H1 (cell line): ENCODE measurements around the gene ZNF681. TPM values are rescaled to one million over a fixed set of nuclear protein-coding genes. Genes with fewer than 3 reads are reported as not detected.

Source experiments
- CTCF ChIA-PET: fragments of 300-600 bp; sonication (Branson Sonifier 250); formaldehyde crosslinking; loops from one replicate; lab custom pipeline; 2021; ENCODE audit not compliant: partially characterized antibody; lab: Charles Lee
- POLR2A ChIA-PET: fragments of 300-600 bp; sonication (Branson Sonifier 250); formaldehyde crosslinking; loops from one replicate; lab custom pipeline; 2021; ENCODE audit warnings: inconsistent platforms; ENCODE audit not compliant: partially characterized antibody; lab: Charles Lee
- DNase-seq, 2 experiments: peaks; one replicate each; pipeline versions ENCODE4 v3.0.0 to v3.0.0-alpha.2; 2010 to 2022; ENCODE audit warnings: low spot score in 2 of 2, low read depth in 1 of 2, mixed read lengths in 1 of 2
- FAIRE-seq: peaks from 2 replicates; lab custom pipeline; 2011; peaks lifted over from hg19 to GRCh38; lab: Jason Lieb, UNC
- H2AFZ ChIP-seq: 2 replicates; pipeline ENCODE4 v1.8.1; 2012; ENCODE audit warnings: low read length, inconsistent platforms
- H2AK5ac ChIP-seq: 2 replicates; pipeline ENCODE4 v1.6.1; 2013; ENCODE audit warnings: low read depth, low read length
- H2BK120ac ChIP-seq: replicated peaks from 2 replicates; pipeline ENCODE3; 2013; ENCODE audit warnings: low read depth, low read length, inconsistent platforms
- H2BK12ac ChIP-seq: 2 replicates; pipeline ENCODE4 v1.6.1; 2013; ENCODE audit warnings: low read depth, low read length
- H2BK15ac ChIP-seq: 2 replicates; pipeline ENCODE4 v1.6.1; 2013; ENCODE audit warnings: low read length
- H2BK20ac ChIP-seq: 2 replicates; pipeline ENCODE4 v1.6.1; 2013; ENCODE audit warnings: low read length
- H2BK5ac ChIP-seq: 2 replicates; pipeline ENCODE4 v1.6.1; 2013; ENCODE audit warnings: low read depth, low read length
- H3K14ac ChIP-seq: 2 replicates; pipeline ENCODE4 v1.6.1; 2013; ENCODE audit warnings: inconsistent platforms; ENCODE audit not compliant: insufficient read length
- H3K18ac ChIP-seq: 2 replicates; pipeline ENCODE4 v1.6.1; 2013; ENCODE audit warnings: low read length; ENCODE audit errors: extremely low read depth
- H3K23ac ChIP-seq: 2 replicates; pipeline ENCODE4 v1.6.1; 2013; ENCODE audit warnings: inconsistent platforms; ENCODE audit not compliant: insufficient read length
- H3K23me2 ChIP-seq: 2 replicates; pipeline ENCODE4 v1.6.1; 2013; ENCODE audit warnings: low read depth, low read length
- H3K27ac ChIP-seq: 2 replicates; pipeline ENCODE4 v1.6.1; 2011; ENCODE audit warnings: low read depth, low read length, inconsistent platforms
- H3K27me3 ChIP-seq, 4 experiments: replicated peaks in 1 of 4; 1 replicate in 1 of 4; 2 replicates in 3 of 4; pipeline versions ENCODE4 v1.6.1 to v1.8.1; 2011 to 2013; ENCODE audit warnings: low read length in 3 of 4, mild to moderate bottlenecking in 3 of 4, inconsistent platforms in 2 of 4, mixed read lengths in 2 of 4, moderate library complexity in 1 of 4; ENCODE audit not compliant: control insufficient read depth in 3 of 4, insufficient read depth in 3 of 4; ENCODE audit errors: extremely low read depth in 1 of 4
- H3K36me3 ChIP-seq, 4 experiments: 2 replicates each; pipeline versions ENCODE4 v1.6.1 to v1.8.1; 2011 to 2013; ENCODE audit warnings: mild to moderate bottlenecking in 4 of 4, low read length in 3 of 4, moderate library complexity in 2 of 4, control low read depth in 1 of 4, inconsistent platforms in 1 of 4; ENCODE audit not compliant: insufficient read depth in 4 of 4, control insufficient read depth in 2 of 4
- H3K4ac ChIP-seq: replicated peaks from 2 replicates; pipeline ENCODE3; 2013; ENCODE audit warnings: low read length, low read depth, mixed read lengths, inconsistent platforms; ENCODE audit not compliant: insufficient read length
- H3K4me1 ChIP-seq, 4 experiments: replicated peaks in 1 of 4; 1 replicate in 1 of 4; 2 replicates in 3 of 4; pipeline versions ENCODE4 v1.6.1 to v1.8.1; 2011 to 2013; ENCODE audit warnings: low read length in 3 of 4, inconsistent platforms in 2 of 4, mixed read lengths in 1 of 4; ENCODE audit not compliant: insufficient read depth in 4 of 4, control insufficient read depth in 3 of 4
- H3K4me2 ChIP-seq, 2 experiments: 2 replicates each; pipeline versions ENCODE4 v1.6.1 to v1.8.1; 2011 to 2013; ENCODE audit warnings: low read depth in 2 of 2, low read length in 2 of 2, control low read depth in 1 of 2, inconsistent platforms in 1 of 2, mild to moderate bottlenecking in 1 of 2; ENCODE audit not compliant: insufficient read depth in 1 of 2
- H3K4me3 ChIP-seq, 4 experiments: fragments of 200-600, 300-600 bp in 1 of 4; sonication (generic), shearing (Covaris generic), sonication (Bioruptor Twin) in 1 of 4; 2 replicates each; pipeline versions ENCODE4 v1.5.1 to v1.8.1; 2011 to 2016; ENCODE audit warnings: low read length in 4 of 4, low read depth in 3 of 4, control low read depth in 2 of 4, inconsistent platforms in 2 of 4, mild to moderate bottlenecking in 2 of 4, mixed read lengths in 1 of 4, moderate library complexity in 1 of 4; ENCODE audit not compliant: insufficient read depth in 2 of 4; ENCODE audit errors: extremely low read depth in 1 of 4
- H3K56ac ChIP-seq: replicated peaks from 2 replicates; pipeline ENCODE3; 2013; ENCODE audit warnings: low read depth, mild to moderate bottlenecking, mixed read lengths, low read length, inconsistent platforms; ENCODE audit not compliant: insufficient read length
- H3K79me1 ChIP-seq: 2 replicates; pipeline ENCODE4 v1.6.1; 2013; ENCODE audit warnings: low read depth, low read length, control low read depth
- H3K79me2 ChIP-seq, 2 experiments: 2 replicates each; pipeline versions ENCODE4 v1.6.1 to v1.8.1; 2012 to 2013; ENCODE audit warnings: low read length in 2 of 2, mild to moderate bottlenecking in 2 of 2, inconsistent platforms in 1 of 2; ENCODE audit not compliant: insufficient read depth in 2 of 2, control insufficient read depth in 1 of 2
- H3K9ac ChIP-seq, 4 experiments: replicated peaks in 1 of 4; 1 replicate in 1 of 4; 2 replicates in 3 of 4; pipeline versions ENCODE4 v1.6.1 to v1.8.1; 2011 to 2013; ENCODE audit warnings: low read depth in 3 of 4, low read length in 3 of 4, control low read depth in 2 of 4, mild to moderate bottlenecking in 2 of 4, moderate library complexity in 2 of 4, inconsistent platforms in 1 of 4; ENCODE audit errors: extremely low read depth in 1 of 4
- H3K9me3 ChIP-seq, 2 experiments: 2 replicates each; pipeline versions ENCODE4 v1.6.1 to v1.8.1; 2012 to 2013; ENCODE audit warnings: mild to moderate bottlenecking in 2 of 2, moderate library complexity in 2 of 2, control low read depth in 1 of 2, inconsistent platforms in 1 of 2, low read depth in 1 of 2, low read length in 1 of 2, mixed read lengths in 1 of 2; ENCODE audit not compliant: insufficient read depth in 2 of 2
- H4K20me1 ChIP-seq, 2 experiments: replicated peaks in 1 of 2; 2 replicates each; pipeline versions ENCODE3 to v1.8.1; 2011 to 2013; ENCODE audit warnings: inconsistent platforms in 2 of 2, low read length in 2 of 2, mild to moderate bottlenecking in 1 of 2; ENCODE audit not compliant: insufficient read depth in 2 of 2, control insufficient read depth in 1 of 2
- H4K5ac ChIP-seq: 2 replicates; pipeline ENCODE4 v1.6.1; 2013; ENCODE audit warnings: low read length, low read depth, mixed read lengths, inconsistent platforms; ENCODE audit not compliant: insufficient read length
- H4K8ac ChIP-seq: 2 replicates; pipeline ENCODE4 v1.8.0; 2013; ENCODE audit warnings: mild to moderate bottlenecking, moderate library complexity, low read length, inconsistent platforms; ENCODE audit not compliant: insufficient read depth; ENCODE audit errors: extremely low read depth
- H4K91ac ChIP-seq: replicated peaks from 2 replicates; pipeline ENCODE3; 2013; ENCODE audit warnings: low read length, mixed read lengths, inconsistent platforms; ENCODE audit not compliant: insufficient read length
- BCL11A ChIP-seq, 2 experiments: IDR thresholded peaks; one replicate each; pipeline ENCODE4 v1.6.1; 2011; ENCODE audit warnings: low read depth in 2 of 2, low read length in 2 of 2, mild to moderate bottlenecking in 2 of 2
- CBX5 ChIP-seq: fragments of 300-800, 300-1000 bp; sonication (generic); IDR thresholded peaks from 2 replicates; pipeline ENCODE4 v1.7.1; 2016; ENCODE audit warnings: antibody characterized with exemption, low read length, low read depth
- CEBPB ChIP-seq: IDR thresholded peaks from 2 replicates; pipeline ENCODE4 v1.6.1; 2012; ENCODE audit warnings: low read depth, low read length
- CREB1 ChIP-seq: IDR thresholded peaks from 2 replicates; pipeline ENCODE4 v1.6.1; 2012; ENCODE audit warnings: inconsistent platforms
- EZH2 ChIP-seq: fragments of 200-600 bp; sonication (generic); IDR thresholded peaks from 2 replicates; pipeline ENCODE4 v1.7.1; 2012; ENCODE audit warnings: low read depth, mild to moderate bottlenecking, moderate library complexity, low read length, inconsistent platforms; ENCODE audit not compliant: severe bottlenecking
- HDAC2 ChIP-seq, 2 experiments: fragments of 300-600 bp in 1 of 2; sonication (generic) in 1 of 2; IDR thresholded peaks; 2 replicates each; pipeline ENCODE4 v1.6.1; 2011 to 2012; ENCODE audit warnings: low read depth in 2 of 2, low read length in 2 of 2, mild to moderate bottlenecking in 2 of 2, moderate library complexity in 2 of 2, borderline replicate concordance in 1 of 2, inconsistent platforms in 1 of 2
- HDAC6 ChIP-seq: IDR thresholded peaks from one replicate; pipeline ENCODE4 v1.7.1; 2012; ENCODE audit warnings: low read depth, mild to moderate bottlenecking, inconsistent platforms, low read length, moderate library complexity
- JUND ChIP-seq: IDR thresholded peaks from 2 replicates; pipeline ENCODE4 v1.6.1; 2011; ENCODE audit warnings: mild to moderate bottlenecking, improper control_type of control experiment, low read length
- POU5F1 ChIP-seq: IDR thresholded peaks from 2 replicates; pipeline ENCODE4 v1.6.1; 2011; ENCODE audit warnings: low read depth, mild to moderate bottlenecking, low read length, moderate library complexity
- RAD21 ChIP-seq, 2 experiments: IDR thresholded peaks in 1 of 2; conservative IDR thresholded peaks in 1 of 2; 2 replicates each; pipeline ENCODE4 v1.6.1; 2011; ENCODE audit warnings: low read depth in 2 of 2, low read length in 2 of 2, improper control_type of control experiment in 1 of 2, inconsistent platforms in 1 of 2, mild to moderate bottlenecking in 1 of 2, moderate library complexity in 1 of 2
- SIRT6 ChIP-seq: IDR thresholded peaks from one replicate; pipeline ENCODE4 v1.7.1; 2012; ENCODE audit warnings: low read length, inconsistent platforms
- SIX5 ChIP-seq: IDR thresholded peaks from 2 replicates; pipeline ENCODE4 v1.6.1; 2011; ENCODE audit warnings: mild to moderate bottlenecking, low read depth, low read length
- SUZ12 ChIP-seq: fragments of 200-600 bp; sonication (generic); IDR thresholded peaks from 2 replicates; pipeline ENCODE4 v1.6.1; 2012; ENCODE audit warnings: mild to moderate bottlenecking, inconsistent platforms, low read length, moderate library complexity, mixed read lengths
- WGBS, 2 experiments: shearing (Covaris generic) in 1 of 2; methylation state at CpG; one replicate each; pipeline versions ENCODE4 v1.1.6 to v1.1.7; 2013 to 2015; ENCODE audit warnings: low lambda C conversion rate in 2 of 2, mixed read lengths in 2 of 2, inconsistent platforms in 1 of 2, low coverage in 1 of 2, missing lambda C conversion rate in 1 of 2; ENCODE audit not compliant: insufficient replicate concordance in 2 of 2, insufficient coverage in 1 of 2, insufficient read length in 1 of 2; ENCODE audit errors: extremely low coverage in 1 of 2, missing lambda C conversion rate in 1 of 2; 5-methylcytosine and 5-hydroxymethylcytosine counted together
- polyA plus RNA-seq, 7 experiments: library from polyadenylated mRNA; depleted of rRNA in 3 of 7; stranded (reverse) in 5 of 7; unstranded in 2 of 7; fragments of >200 nt in 5 of 7; fragments of 200-250 nt in 2 of 7; gene quantifications; 1 replicate in 5 of 7; 2 replicates in 1 of 7; 4 replicates in 1 of 7; pipeline versions ENCODE4 v1.2.1 to v1.2.3, GENCODE V29; 2011 to 2013; ENCODE audit warnings: missing spikeins in 2 of 7, mixed read lengths in 2 of 7
- total RNA-seq: library from RNA; stranded (reverse); fragmentation: NEBNext Ultra II Directional; extraction: Animal tissue kit (Norgen Biotek cat#: 25700); gene quantifications from 2 replicates; pipeline ENCODE4 v1.2.1, GENCODE V29; 2021
- TF ChIP-seq, protein P1 (sequence below): IDR thresholded peaks from 2 replicates; pipeline ENCODE4 v1.6.1; 2012; ENCODE audit warnings: inconsistent platforms

ZNF681 gene
- total and polyA plus RNA-seq, 2 of the 8 experiments (the other 6 are each of a cell fraction or from before 2014, with no cell fraction given), result 1.1 to 6.8 TPM

DNA sequence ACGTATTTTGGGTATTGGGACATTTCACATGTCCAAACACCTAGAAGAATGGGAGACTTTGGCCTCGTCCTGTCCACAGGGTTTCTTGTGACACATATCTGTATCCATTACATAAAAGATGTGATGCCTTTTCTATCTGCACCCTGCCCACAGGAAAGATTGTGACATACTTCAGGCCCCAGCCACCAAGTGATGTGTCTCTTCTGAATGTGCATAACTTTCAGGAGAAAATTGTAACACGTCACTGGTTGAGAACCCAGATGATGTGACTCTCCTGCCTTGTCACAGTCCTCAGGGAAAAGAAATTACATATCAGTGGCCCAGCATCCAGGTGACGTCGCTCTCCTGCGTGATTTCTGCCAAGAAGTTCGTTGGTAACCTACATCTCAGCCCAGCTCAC is 21.0 kb upstream of the ZNF681 start:
- Histone ChIP-seq H3K79me2 (peaks cover 18 to 45% of the 10 kb centered on the region in 2 experiments), H3K56ac (no peak overlapping the region), H3K36me3 (peaks cover 4 to 68% (median 26%) of the 10 kb centered on the region in 4 experiments; a peak in 7 of 8 replicates), H2BK15ac (no peak overlapping the region), H3K23me2 (no peaks in the 10 kb centered on the region), H3K23ac (no peak overlapping the region), H4K8ac (no peak overlapping the region), H2BK20ac (no peak overlapping the region), H2BK5ac (no peak overlapping the region), H3K9ac (no peak overlapping the region), H3K4me1 (no peaks in the 10 kb centered on the region), H3K4ac (no peak overlapping the region), H4K5ac (no peak overlapping the region), H3K9me3 (peaks cover 27 to 61% of the 10 kb centered on the region in 2 experiments; a peak in 3 of 4 replicates), H2BK12ac (no peak overlapping the region), H4K91ac (no peak overlapping the region), H3K27ac (no peak overlapping the region), H2AFZ (no peak overlapping the region), H2AK5ac (no peak overlapping the region), H3K14ac (no peak overlapping the region), H3K4me2 (no peak overlapping the region), H3K27me3 (no peaks in the 10 kb centered on the region), H4K20me1 (peaks cover 4 to 21% of the 10 kb centered on the region in 2 experiments), H3K18ac (no peak overlapping the region), H3K79me1 (peaks cover 11% of the 10 kb centered on the region), H3K4me3 (no peak overlapping the region), H2BK120ac (no peak overlapping the region)
- FAIRE-seq, result no peak
- ChIA-PET POLR2A (interaction anchor here (0.6 kb wide), 1 partner anchor 368 kb away, joined by 3 read pairs; no protein-coding TSS in a partner anchor), CTCF (no interaction called here)
- DNase-seq, result no peak
- WGBS, 2 experiments, result 86% methylated on average over 7 of the region's 7 CpGs; no CpG with 5 or more reads in 1 of the 2 experiments
- no peak for TF ChIP-seq CREB1
- no peak for TF ChIP-seq JUND
- no peak for TF ChIP-seq SUZ12
- no peak for TF ChIP-seq HDAC6
- no peak for TF ChIP-seq SIX5
- no peak for TF ChIP-seq CEBPB
- no peak for TF ChIP-seq BCL11A (IDR thresholded peaks at IDR 0.05; ENCODE audit: low read depth in 2 of 2, low read length in 2 of 2)
- no peak for TF ChIP-seq SIRT6
- no peak for TF ChIP-seq POU5F1
- TF ChIP-seq RAD21 (IDR thresholded peaks at IDR 0.05 in 1 of 2, conservative IDR thresholded peaks at IDR 0.05 in 1 of 2; ENCODE audit: low read depth in 2 of 2, low read length in 2 of 2), result no peak
- TF ChIP-seq CBX5, result no peak
- no peak for TF ChIP-seq HDAC2 (IDR thresholded peaks at IDR 0.05; ENCODE audit: borderline replicate concordance in 1 of 2, low read depth in 2 of 2, low read length in 2 of 2)
- TF ChIP-seq EZH2, result no peak
- TF ChIP-seq, protein P1, sequence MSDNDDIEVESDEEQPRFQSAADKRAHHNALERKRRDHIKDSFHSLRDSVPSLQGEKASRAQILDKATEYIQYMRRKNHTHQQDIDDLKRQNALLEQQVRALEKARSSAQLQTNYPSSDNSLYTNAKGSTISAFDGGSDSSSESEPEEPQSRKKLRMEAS, result no peak
